Activated CD4-positive, CD25-positive, alpha-beta regulatory T cell treated with anti-CD3 and anti-CD28 coated beads, Interleukin-2, amount 50 U/mL, for 24 hours (primary cell): ENCODE results near the gene C5.

Source experiments
- ATAC-seq, 2 donors: fragments of 150-1000 bp; cut with Tn5 transposase; one replicate each; pipeline ENCODE4 v1.10.0; 2021; ENCODE audit warnings: mild to moderate bottlenecking in 1 of 2, moderate library complexity in 1 of 2

Gene C5

DNA sequence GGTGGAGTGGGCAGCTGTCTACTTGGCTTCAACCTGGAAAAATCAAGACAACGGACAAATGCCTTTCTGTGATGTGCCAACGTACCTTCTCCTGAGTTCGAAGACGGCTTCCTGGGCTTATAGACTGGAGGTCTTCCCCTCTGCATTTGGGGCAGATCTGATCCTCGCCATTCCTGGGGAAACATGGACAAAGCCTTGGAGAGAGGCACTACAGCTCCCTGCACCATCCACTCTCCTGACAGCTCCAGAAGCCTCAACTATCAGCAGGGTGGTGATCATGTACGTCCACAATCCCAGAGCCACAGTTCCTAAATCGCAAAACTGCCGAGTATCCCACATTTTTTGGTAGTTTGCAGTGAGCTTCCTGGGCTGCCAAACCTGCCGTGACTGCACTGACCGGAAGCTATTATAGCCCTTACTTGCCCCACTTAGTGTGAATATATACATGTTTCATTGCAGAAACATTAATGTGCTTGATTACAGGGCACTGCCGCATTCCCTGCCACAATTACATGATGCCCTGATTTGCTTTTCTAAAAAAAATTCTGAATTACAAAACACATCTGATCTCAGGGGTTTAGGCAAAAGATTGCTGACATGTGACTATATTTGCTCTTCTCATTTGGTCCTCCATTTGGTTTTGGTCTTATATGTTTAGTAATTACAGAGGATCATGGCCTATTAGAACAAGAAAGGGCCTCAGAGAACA is 126.3 kb downstream of the C5 start:
- ATAC-seq: no peak

DNA sequence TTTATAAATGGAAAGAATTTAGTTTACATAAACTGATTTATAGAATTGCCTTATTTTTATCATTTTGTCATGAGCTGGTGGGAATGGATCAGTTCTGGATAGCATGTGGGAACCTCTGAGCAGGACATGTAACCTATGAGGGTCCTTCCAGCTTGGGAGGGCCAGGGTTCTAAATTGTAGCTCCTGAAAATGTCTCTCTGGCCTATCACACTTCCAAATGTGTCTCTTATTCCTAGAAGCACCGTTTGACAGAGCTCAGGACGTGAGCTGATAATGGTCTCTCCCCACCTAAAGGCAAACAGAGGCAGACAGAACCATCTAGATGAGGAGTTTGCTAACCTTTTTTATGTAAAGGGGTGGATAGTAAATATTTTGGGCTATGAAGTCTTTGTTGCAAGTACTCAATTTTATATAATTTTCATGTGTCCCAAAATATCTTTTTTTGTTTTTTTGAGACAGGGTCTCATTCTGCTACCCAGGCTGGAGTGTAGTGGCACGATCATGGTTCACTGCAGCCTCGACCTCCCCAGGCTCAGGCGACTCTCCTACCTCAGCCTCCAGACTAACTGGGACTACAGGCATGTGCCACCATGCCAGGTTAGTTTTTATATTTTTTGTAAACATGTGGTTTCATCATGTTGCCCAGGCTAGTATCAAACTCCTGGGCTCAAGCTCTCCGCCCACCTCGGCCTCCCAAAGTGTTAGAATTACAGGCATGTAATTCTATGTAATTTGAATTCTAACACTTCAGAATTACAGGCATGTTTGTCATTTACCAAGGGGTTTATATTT is 127.5 kb downstream of the C5 start:
- ATAC-seq: no peak

DNA sequence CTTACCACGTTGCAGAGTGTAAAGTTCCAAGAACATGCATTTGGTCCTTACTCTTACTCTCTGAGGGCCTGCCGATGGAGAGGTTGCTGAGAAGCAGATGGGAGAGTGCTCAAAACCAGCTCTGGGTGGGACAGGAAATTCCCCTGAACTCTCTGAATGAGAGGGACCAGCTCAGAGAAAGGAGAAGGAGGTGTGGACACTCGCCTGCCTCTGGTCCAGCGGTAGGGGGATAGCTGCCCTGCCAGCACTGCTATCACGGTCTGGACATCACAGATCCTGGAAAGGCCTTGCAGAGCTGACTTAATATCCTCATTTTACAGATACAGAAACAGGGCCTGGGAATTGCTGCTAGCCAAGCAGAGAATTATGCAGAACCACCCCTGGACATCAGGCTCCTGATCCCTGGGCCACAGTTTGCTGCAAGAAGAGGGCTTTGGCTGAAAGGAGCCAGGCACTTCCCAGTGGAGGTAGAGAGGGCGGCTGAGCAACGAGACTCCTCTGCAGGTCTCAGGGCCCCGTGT is 128.4 kb downstream of the C5 start:
- ATAC-seq: no peak

DNA sequence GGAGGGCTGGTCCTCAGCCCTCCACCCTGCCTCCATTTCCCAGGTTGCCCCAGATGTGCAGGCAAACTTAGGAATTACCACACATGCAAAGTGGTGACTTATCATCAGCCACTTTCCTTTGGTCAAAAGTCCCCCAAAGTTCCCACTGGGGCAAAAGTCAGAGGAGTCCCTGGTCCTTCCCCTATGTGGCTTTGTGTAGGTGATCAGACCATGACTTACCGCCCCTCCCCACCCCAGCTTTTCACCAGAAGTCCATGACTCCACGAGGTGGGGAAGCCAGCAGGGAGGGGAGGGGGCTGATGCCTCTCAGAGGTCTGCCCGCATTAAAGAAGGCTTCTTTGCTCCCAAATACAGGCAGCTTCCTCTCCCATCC is 129.3 kb downstream of the C5 start:
- ATAC-seq: peak; percentile 10 to 13

DNA sequence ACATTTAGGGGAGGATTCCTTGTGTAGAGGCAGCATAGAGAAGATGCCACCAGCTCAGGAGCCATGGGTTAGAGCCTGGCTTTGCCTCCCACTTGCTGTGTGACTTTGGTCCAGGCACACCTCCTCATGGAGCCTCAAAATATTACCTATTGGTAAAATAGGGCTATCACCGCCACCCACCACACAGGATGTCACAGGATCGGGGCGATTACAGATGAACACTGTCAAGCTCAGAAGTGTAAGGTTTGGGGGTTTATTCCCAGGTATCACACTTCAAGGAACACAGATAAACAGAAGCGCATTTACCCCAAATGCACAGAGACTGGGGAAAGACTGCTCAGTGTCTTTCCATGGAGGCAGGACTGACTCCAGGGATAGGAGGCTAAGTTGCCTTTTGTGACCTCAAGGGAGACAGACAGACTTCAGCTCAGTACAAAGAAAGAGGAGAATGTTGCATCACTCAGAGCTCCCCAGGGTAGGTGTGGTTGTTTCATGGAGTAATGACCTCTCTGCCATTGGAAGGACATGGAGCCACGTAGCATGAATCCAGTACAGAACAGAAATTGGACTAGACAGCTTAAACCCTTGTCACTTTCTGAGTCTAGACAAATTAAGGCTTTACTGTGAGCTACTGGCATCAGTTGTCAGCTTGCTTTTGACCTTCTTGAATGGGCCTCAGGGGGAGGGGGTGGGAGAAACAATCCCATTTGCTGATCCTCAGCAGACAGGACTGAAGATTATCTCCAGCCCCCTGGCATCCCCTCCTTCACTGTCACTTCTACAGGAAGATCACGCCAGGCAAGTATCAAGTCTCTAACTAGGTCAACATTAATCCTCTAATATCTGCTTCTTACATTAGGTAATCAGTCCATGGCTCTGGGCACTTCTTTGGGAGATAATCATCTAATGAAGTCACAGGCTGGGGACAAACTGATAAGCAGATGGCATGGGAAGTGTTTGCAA is 130.0 kb downstream of the C5 start:
- ATAC-seq: no peak

DNA sequence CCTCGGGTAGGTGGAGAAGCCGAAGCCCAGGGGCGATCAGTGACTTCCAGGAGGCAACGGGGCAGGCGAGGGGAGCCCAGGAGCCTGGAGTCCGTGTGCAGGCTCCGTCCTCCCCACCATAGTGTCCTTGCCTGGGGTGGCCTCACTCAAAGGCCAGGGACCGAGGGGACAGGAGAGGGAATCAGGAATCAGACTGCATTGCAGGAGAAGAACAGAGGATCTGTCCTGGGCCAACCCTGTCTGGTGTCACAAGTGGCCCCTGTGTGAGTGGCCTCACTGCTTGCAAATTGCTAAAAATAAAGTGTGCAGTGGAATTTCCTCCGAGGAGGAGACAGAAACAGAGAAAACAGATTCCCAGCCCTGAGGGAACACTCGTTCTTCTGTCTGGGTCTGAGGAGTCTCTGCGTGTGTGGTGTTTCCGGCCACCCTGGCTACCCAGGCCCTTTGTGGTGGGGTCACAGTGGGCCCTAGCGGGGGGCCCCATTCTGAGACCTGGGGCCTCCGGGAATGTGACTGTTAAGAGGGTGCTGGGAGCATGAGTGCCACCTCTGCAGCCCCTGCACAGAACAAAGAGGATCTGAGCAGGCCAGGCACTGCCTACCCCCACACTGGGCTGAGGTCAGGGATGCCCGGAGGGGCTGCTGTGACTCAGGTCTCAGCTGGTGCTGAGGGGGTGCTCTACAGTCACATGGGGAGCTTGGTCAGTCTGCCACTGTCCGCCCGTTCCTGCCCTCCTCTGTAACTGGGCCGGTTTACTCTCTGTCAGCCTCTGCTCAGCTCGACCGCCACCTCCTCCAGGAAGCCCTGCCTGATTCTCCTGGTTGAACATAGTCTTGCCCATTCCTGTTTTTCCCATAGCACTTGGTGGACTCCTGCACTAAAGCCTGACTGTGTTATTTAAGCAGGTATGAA is 130.9 kb downstream of the C5 start:
- ATAC-seq: no peak

DNA sequence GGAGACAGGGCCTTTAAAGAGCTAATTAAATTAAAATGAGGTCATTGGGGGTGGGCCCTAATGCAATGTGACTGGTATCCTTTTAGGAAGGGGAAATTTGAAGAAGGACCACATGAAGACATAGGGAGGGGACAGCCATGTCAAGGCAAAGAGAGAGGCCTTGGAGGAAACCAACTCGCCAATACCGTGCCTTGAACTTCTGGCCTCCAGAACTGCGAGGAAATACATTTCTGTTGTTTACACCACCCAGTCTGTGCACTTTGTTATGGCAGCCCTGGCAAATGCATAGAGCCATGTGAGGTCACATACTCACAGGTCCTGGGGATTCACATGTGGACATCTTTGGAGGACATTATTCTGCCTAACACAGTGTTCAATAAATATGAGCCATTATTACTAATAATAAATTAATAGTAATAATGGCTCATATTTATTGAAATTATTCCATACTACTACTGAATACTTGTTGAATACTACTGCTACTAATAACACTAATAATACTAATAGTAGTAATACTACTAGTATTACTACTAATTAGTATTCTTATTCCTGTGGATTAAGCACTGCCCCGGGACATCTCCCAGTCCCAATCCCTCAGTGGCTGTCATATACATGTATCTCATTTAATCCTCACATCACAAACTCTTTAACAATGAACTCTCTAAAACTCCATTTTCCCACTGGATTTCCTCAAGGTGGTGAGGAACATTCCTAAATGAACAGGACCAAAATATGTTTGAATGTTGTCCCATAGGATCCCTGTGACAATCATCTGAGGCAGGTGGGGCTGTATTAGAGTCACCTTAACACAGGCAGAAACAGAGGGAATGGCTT is 131.9 kb downstream of the C5 start:
- ATAC-seq: no peak

DNA sequence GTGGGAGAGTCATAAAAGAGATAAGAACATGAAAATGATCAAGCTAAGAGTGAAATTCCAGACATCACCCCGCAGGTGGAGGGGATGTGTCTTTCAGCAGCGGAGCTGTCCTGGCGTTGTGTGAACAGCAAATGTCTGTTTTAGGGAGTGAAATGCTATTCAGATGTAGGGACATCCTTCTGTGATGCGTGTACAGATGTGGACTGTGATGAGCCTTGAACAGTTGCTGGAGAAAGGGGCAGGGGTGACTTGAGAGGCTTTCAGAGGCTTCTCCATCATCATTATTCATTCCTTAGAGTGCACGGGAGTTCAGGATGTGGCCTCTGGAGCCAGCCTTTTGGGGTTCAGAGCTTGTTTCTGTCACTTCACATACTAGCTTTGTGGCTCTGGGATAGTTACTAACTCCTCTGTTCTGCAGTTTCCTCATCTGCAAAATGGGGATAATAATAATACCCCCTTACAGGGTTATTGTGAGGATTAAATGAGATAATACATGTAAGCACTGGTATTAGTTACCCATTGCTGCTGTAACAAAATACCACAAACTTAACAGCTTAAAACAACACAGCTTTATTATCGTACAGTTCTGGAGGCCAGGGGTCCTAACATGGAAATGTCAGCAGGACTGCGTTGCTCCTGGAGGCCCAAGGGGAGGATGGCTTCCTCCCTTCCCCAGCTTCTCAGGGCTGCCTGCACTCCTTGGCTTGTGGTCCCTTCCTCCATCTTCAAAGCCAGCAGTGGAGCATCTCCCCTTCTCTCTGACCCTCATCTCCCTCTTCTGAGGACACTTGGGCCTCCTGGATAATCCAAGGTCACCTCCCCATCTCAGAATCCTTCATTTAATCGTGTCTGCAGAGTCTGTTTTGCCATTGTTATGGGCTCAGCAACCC is 132.8 kb downstream of the C5 start:
- ATAC-seq: no peak

DNA sequence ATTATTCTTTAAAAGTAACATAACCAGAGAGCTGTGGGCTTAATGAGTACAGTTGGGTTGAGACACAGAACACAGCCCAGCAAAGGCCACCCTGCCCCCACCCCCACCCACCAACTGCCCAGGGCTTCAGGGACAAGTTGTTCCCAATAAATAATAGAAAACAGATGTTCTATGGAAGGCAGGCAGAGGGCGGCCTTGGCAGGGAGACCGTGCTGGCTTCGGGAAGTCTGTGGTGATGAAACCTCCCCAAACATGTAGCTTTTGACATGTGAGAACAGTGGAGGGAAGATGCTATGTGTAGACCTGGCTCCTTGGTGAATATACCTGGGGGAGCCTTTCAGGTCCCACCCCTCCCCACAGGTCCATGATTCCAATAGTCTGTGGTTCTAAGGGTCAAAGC is 133.5 kb downstream of the C5 start:
- ATAC-seq: no peak

DNA sequence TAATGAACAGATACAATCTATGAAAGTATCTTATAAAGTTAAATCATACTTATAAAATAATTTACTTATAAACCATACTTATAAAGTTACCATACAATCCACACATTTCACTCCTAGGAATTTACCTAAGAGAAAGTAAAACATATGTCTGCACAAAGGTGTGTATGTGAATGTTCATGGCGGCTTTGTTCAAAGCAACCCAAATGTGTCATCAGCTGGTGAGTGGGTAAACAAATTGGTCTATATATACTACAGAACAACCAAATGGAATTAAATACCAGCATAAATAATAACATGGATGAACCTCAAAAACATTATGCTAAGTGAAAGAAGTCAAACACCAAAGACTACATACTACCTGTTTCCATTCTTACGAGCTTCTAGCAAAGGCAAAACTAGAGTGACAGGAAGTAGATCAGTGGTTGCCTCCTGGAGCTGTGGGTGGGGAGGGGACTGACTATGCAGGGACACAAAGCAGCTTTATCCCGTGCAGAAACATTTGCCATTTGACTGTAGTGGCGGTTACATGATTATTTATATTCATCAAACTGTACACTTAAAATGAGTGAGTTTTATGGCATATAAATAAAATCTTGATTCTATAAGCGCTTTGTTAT is 134.1 kb downstream of the C5 start:
- peak; percentile 54 to 62 for ATAC-seq

DNA sequence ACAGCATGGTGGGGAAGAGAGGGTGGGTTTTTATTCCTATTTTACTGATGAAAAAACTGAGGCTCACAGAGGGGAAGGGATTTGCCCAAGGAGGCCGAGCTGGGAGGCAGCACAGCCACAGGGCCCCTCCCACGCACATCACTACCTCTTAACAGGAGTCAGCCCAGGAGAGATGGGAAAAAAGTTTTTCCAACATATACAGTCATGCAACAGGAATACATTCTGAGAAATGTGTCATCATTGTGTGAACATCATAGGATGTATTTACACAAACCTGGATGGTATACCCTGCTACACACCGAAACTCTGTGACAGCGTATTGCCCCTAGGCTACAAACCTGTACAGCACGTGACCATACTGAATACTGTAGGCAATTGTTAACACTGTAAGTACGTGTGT is 135.1 kb downstream of the C5 start:
- ATAC-seq: no peak

DNA sequence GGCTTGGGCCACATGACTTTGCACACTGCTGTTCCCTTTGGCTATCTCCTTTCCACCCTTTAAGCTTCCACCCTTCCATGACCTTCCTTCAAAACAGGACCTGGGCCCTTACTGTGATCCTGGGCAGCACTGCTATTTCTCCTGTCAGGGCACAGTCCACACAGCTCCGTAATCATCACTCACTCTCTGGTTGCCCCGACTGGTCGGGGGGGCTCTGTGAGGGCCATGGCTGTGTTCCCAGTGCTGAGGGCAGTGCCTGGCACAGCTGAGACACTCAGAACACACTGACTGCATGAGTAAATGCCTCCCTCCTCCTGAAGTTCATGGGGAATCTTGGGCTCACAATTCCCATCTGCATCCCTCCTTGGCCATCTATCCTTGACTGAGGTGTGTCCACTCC is 135.7 kb downstream of the C5 start:
- no peak for ATAC-seq

DNA sequence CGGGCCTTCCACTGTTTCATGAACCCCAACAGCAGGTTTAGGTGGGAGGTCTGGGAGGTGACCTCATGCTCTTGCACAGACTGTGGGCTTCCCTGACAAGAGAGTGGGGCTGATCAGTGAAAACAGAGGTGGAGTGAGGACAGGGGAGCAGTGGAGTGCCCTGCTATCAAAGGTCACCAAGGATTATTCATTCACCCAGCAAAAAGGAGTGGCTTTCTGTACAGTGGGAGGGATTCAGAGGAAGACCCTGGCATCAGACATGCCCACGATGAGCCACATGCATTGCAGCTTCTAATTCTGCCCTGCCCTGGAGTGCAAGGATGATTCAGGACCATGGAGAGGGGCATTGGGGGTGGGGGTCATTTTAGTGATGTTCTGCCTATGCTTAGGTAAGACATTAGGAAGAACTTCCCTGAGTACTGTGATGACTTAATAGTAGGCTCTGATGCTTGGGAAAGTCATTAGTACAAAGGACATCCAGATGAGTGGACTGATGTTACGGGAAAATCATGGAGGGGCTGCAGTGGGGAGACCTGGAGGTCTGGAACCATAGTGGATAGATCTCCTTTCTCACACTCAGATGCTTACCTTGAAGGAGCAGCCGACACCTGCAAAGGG is 136.3 kb downstream of the C5 start:
- peak in 1 of 2 donors; percentile 9 for ATAC-seq

DNA sequence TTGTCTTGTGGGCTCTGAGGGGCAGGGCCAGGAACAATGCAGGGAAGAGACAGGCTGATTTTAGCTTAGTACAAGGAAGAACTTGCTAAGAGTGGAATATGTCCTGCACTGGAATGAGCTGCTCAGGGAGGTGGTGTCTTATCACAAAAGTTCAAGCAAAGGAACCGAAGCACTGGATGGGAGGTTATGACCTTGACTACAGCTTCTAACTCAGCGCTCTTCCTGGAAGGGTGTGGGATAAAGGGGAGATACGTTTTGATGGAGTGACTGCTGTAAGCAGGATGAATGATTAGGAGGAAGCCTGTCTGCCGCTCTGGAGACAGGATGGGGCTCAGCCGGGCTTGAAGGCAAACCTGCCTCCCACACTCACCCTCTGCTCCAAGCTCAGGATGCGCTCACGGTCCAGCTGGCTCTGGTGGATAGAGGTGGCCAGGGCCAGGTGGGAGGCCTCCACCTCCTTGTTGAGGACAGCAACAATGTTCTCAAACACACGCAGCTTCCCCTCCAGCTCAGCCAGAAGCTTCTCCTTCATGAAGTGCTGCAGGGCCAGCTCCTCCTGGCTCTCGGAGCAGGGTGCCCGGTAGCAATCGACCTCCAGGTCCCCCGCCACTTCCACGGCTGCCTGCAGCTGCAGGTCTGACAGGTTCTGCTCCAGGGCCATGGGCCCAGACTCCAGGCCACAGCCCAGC is 137.0 kb downstream of the C5 start:
- no peak for ATAC-seq

DNA sequence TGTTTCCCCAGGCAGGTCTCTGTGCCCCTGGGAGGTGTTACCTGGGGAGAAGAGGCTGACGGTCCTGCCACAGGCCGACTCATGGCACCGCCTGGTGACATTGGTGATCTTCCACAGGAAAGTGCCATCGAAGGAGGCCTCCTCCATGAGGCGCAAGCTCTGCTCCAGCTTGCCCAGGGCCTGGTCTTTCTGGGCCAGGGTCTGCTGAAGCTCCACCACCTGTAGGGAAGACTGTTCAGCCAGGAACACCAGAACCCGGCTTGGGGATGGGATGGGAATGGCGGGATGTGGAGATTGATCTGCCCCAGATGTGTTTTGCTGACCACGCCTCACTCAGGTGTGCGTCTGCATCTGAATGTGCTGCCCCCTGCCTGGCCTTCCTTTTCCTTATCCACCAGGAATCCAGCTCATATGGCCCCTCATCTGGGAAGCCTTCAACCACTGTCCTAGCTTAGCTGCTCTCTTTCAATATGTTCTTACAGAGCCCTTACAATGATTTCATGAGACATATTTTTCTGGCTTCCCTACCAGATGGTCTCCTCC is 138.7 kb downstream of the C5 start:
- ATAC-seq: no peak

DNA sequence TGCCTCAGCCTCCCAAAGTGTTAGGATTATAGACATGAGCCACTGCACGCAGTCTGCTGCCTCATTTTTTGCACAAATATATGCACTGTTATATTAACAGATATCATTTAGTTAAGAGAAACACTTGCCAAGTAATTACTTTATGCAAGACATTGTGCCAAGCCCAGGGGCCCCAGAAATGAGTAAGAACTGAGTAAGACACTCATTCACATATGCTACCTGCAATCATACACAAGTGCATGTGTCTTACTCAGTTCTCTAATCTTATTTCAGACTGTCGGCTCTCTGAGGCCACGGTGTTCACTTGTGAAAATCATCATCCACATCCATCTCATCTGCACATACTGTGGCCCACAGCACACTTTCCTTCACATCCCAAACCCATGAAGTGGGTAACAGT is 139.4 kb downstream of the C5 start:
- ATAC-seq: peak; percentile 76 to 85

DNA sequence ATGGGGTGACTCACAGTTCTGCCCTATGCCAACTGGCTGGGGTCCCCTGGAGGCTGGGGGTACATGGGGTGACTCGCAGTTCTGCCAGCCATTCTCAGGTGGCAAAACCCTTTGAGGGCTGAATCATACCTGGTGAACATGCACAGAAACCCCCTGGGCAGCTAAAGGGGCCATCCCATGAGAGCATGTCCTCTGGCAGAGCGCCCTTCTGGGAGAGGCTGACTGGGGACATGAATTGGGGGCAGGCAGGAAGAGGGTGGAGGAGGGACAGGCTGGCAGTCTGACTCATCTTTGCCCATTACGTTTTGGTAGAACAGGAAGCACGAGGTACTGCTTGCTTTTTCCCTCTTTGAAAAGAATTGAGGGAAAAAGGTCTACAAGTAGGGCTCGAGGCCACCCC is 140.2 kb downstream of the C5 start:
- peak; percentile 31 to 45 for ATAC-seq
